Measurements from ENCODE around the gene THUMPD1.

DNA sequence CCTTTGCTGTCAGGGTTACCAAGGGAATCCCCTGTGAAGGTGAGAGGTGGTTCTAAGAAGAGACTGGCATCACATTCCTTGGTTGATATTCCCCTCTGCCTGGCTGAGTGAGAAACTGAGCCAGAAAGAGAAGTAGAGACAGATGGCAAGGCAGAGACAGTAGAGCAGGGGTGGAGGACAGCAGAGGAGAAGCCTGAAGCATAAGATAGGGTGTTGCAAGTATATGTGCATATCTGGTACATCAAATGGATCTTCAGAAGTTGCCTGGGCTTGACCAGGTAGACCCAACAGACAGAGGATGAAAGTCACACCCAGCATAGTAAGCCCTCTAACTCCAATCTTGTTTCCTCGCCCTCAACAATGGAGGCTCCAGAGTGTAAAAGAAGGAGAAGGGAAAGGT is 7.9 kb upstream of the THUMPD1 start:
- TF ChIP-seq CTCF (IDR thresholded peaks at IDR 0.05; ENCODE audit: insufficient read depth, low read length, poor library complexity, severe bottlenecking) (no peak), EZH2phosphoT487 (conservative IDR thresholded peaks at IDR 0.05; ENCODE audit: low read length) (no peak)

All from SU-DHL-6 (cell line).